GM21360 (cell line): ENCODE measurements around the gene KNG1.
A peak's percentile ranks its signal among the peaks of the same experiment; 100 is the strongest.
"Not testable (repeated sequence)": the region's sequence is repeated elsewhere in the genome, so short reads cannot be mapped to it uniquely, and the experiment has no call there.

Source experiments
- ATAC-seq: cut with Tn5 transposase; IDR thresholded peaks from one replicate; pipeline ENCODE4 v1.9.1; 2021; ENCODE audit warnings: mild to moderate bottlenecking, moderate library complexity; ENCODE audit not compliant: unreplicated experiment

KNG1 gene

DNA sequence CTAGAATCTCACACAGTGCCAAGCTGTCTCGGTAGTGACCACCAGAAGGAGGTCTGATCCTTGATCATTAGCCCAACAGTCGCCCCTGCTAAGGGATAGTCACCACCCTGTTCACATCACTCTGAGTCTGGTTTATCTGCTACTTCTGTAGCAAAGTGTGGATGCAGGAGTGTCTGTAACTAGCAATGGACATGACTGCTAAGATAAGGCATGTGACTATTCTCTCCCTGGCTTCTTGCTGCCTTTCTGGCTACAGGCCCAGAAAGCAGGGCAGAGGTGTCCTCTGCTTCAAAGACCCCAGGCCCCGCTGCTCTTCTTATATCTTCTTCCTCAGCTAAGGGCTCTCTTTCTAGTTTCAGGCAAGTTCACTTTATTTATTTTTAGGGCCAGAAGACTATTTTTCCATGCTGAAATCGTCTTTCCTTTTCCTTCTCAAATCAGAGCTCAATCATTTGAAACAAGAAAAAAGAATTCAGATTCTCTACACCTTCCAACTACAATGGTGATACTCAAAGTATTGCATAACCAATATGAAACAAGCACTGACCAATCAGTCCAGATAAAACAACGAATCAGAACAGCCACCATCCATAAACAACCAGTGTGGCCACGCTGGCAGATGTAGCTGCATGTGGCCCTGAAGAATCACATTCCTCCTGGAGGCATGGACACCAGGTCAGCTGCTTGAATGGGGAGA is 8.0 kb upstream of the KNG1 start:
- no peak for ATAC-seq

DNA sequence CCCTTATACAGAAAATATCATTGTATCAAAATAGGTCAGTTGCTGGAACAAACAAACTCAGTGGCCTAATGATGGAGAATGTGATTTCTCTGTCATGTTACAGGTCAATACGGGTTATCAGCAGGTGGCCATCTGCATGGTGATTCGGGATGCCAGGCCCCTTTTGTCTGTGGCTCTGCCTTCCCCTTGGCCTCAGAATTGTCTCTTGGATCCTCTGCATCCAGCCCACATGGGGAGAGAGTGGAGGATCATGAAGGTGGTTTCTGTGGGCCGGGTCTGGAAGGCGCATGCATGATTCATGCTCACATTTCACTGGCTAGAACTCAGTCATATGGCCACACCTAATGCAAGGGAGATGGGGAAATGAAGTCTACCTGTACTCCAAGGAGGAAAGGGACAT is 6.5 kb upstream of the KNG1 start:
- ATAC-seq = not testable (repeated sequence)

DNA sequence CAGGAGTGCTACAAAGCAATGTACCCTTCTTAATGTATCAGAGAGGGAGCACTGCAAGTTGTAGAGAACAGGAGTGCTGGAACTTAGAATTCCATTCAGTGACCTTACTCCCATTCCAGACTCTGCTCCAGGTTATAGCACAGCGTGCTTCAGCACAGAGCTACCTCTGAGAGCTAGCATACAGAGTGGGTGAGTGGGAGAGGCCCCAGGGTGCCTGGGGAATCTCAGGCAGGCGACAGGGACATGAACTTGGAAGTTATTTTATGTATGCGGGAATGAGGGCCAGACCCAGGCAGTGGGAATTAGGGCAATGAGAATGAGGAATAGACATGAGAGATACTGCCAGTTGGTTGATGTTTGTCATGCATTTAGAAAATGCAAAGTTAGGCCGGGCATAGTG is 3.7 kb upstream of the KNG1 start:
- no peak for ATAC-seq

- no peak for ATAC-seq
These were observed 3.0 kb downstream of the KNG1 start for GRCh38 chr3:186719945-186720739.

GRCh38 chr3:186722457-186722856 is 5.3 kb downstream of the KNG1 start:
- ATAC-seq = no peak

DNA sequence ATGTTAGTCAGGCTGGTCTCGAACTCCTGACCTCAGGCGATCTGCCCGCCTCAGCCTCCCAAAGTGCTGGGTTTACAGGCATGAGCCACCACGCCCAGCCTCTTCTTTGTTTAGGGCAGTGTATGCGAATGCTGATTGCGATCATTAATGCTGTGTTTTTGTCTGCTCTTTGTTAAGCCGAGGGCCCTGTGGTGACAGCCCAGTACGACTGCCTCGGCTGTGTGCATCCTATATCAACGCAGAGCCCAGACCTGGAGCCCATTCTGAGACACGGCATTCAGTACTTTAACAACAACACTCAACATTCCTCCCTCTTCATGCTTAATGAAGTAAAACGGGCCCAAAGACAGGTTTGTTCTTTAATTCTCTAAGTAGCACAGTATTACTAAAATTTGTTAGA is 7.8 kb downstream of the KNG1 start:
- ATAC-seq = no peak

- no peak for ATAC-seq
These were observed 15.1 kb downstream of the KNG1 start for GRCh38 chr3:186732169-186732766.

DNA sequence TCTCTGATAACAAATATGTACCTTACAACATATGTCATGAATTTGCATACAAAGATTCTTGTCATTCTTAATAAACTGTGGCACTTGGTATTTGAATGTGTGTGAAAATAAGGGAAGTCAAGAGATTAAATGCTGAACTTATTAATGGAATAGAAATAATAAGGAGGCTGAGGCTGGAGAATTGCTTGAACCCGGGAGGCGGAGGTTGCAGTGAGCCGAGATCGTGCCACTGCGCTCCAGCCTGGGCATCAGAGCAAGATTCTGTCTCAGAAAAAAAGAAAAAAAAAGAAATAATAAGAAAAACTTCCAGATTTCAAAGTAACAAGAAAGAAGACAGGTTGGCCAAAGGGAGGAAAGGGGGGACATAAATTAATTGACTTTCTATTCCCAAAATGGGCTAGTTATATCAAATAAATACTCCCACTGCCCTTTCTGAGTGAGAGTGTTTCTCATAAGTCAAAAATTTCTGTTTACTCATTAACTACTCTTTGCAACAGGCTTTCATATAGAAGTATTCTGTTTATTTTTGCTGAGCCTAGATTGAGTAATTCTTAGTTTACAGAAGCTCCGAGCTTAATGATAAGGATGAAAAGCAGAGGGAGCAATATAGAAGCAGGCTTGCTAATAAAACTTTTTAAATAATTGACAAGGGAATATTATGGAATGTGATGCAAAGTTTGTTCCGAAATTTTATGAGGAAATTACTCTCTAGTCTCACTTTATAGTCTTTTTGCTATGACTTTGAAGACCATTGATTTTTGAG is 25.6 kb downstream of the KNG1 start:
- ATAC-seq = no peak

GRCh38 chr3:186743666-186744065 is 26.5 kb downstream of the KNG1 start:
- no peak for ATAC-seq

DNA sequence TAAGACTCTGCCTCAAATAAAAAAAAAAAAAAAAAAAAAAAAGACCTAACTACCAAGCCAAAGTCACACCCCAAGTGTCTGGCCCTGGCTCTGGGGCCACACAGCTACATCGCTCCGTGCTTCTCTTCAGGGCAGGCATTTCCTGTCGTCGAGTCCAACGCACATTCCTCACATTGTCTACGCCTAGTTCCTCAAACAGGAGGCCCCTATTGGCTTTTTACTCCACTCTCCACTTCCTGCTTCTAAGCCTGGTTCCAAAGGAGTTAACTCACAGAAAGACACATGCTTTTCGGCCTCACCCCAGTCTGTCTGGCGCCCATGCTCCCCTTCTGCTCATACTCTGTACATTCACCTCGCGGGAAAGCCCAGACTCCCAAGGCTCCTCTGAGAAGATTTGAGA is 28.8 kb downstream of the KNG1 start:
- ATAC-seq = no peak

DNA sequence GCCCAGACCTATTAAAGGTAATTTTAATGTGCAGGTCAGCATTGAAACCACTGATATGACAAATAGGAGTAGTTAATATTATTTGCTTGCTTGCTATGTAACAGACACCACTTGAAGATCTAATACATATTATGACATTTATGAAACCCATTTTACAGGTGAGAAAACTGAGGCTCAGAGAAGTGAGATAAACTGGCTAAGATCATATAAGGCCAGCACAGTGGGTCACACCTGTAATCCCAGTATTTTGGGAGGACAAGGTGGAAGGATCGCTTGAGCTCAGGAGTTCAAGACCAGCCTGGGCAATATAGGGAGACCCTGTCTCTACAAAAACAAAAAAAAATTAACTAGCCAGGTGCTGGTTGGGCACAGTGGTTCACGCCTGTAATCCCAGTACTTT is 33.2 kb downstream of the KNG1 start:
- no peak for ATAC-seq

DNA sequence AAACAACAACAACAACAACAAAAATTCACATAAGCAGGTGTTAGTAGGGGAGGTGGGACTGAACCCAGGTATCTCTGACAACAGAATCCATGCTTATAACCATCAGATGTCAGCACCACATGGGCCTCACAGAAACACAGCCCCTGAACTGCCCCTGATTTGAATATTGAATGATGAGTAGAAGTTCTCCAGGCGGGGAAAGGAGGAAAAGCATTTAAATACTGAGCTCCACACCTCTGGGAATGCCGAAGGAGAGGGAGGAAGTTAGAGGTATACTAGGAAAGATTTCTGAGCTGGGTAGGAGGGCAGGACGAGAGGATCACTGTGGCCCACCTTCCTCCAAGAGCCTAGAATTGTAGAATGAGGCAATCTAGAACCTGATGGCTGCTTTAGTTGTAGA is 34.3 kb downstream of the KNG1 start:
- ATAC-seq = no peak

DNA sequence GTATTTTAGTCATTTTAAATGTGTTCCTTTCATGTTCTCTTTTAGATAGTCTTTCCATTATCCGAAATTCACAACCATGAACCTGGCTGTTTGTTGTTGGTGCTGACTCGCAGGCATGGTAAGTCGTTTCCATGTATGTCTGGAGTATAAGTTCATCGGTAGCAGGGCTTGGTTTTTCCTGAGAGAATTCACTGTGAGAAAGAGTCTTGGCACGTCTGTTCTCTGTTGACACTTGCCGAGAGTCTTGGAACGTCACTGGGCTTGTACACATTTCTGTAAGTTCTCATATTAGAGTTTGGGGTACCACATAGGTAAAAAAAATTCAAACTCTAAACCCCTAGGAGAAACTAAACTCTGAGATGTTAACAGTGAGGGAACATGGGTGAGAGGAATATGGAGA is 36.8 kb downstream of the KNG1 start:
- ATAC-seq = no peak

DNA sequence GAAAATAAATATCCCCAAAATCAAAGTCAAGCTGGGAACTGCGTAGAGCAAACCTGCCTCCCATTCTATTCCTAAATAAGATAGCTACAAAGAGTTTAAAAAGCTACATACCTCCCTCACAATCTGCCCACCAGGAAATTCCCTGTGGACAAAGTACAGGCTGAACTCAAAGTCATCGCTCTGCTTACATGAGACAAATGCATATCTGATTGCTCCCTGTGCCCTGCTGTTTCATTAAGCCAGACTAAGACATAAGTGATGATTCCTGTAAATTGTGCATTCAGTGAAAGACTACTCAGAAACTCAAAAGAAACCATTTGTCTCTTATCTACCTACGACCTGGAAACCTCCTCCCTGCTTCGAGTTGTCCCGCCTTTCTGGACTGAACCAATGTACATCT is 37.7 kb downstream of the KNG1 start:
- ATAC-seq = no peak

DNA sequence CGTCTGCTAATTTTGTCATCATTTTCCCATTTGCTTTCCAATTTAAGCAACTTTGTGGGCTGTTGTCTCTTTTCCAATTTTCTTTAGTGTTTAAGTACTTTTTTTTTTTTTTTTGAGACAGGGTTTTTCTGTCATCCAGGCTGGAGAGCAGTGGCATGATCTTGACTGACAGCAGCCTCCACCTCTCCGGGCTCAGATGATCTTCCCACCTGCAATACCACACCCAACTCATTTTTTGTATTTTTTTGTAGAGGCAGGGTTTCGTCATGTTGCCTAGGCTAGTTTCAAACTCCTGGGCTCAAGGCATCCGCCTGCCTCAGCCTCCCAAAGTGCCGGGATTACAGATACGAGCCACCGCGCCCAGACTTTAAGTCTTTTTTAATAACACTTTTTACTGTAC is 40.1 kb downstream of the KNG1 start:
- ATAC-seq = no peak

GRCh38 chr3:186757686-186758220 is 40.6 kb downstream of the KNG1 start:
- ATAC-seq = no peak

- no peak for ATAC-seq
These were observed 42.2 kb downstream of the KNG1 start for GRCh38 chr3:186759231-186759930.

GRCh38 chr3:186760141-186760833 is 43.1 kb downstream of the KNG1 start:
- ATAC-seq = no peak

GRCh38 chr3:186760897-186761447 is 43.8 kb downstream of the KNG1 start:
- no peak for ATAC-seq

GRCh38 chr3:186772281-186772694 is 55.1 kb downstream of the KNG1 start:
- peak; percentile 24 for ATAC-seq
